HL-60/S4 treated with retinoic acid at 250 ng/mL for 4 days and 3 days (cell line): Measurements from ENCODE around the gene ITCH.
"Not testable (repeated sequence)": the region's sequence is repeated elsewhere in the genome, so short reads cannot be mapped to it uniquely, and the experiment has no call there.

Source experiments
- in situ Hi-C: fragments of 300-500 bp; cut with MboI; formaldehyde crosslinking; loops from 2 replicates; pipeline ENCODE4 v1.7.0; 2022; ENCODE audit warnings: low sequenced_read_pairs

ITCH gene

DNA sequence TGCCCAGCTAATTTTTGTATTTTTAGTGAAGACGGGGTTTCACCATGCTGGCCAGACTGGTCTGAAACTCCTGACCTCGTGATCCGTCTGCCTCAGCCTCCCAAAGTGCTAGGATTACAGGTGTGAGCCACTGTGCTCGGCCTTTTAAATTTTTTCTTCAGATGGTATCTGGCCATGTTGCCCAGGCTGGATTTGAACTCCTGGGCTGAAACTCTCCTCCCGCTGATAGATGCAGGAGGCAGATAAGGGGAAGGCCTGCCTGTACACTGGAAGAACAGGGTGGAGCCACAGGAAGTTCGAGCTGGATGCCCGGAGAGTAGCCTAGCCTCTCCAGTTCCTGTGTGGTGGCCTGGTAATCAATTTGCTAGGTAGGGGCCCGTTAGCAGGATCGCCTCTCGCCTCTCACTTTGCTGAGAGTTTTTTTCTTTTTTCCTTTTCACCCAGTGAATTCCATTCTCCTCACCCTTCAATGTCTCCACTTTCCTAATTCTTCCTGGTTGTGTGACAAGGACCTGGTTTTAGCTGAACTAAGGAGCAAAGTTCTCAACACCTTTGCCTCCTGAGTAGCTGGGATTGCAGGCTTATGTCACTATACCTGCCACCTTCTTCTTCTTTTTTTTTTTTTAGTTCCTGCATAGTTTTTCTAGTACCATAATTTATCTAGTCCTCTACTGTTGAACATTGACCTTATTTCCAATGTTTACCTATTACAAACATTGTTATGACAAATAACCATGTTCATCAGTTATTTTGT, 19.4 kb upstream of the ITCH start:
- in situ Hi-C loops, result no loop called here

DNA sequence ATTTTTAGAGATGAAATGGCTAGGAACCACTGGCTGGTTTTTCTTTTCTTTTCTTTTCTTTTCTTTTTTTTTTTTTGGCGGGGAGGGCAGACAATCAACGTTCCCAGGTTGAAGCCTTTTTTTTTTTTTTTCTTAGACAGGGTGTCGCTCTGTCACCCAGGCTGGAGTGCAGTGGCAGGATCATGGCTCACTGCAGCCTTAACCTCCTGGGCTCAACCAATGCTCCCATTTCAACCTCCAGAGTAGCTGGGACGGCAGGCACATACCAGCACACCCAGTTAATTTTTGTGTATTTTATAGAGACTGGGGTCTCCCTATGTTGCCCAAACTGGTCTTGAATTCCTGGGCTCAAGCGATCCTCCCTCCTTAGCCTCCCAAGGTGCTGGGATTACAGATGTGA, 18.8 kb upstream of the ITCH start:
- in situ Hi-C loops, result no loop called here

- in situ Hi-C loops, result no loop called here
These were observed 17.7 kb upstream of the ITCH start for GRCh38 chr20:34345402-34345736.

GRCh38 chr20:34345839-34346532, 17.1 kb upstream of the ITCH start:
- in situ Hi-C loops, result not testable (repeated sequence)

- in situ Hi-C loops, result not testable (repeated sequence)
These were observed 16.6 kb upstream of the ITCH start for GRCh38 chr20:34346533-34346865.

GRCh38 chr20:34347571-34347970, 15.5 kb upstream of the ITCH start:
- in situ Hi-C loops, result no loop called here

GRCh38 chr20:34350095-34350494, 13.0 kb upstream of the ITCH start:
- in situ Hi-C loops, result no loop called here

DNA sequence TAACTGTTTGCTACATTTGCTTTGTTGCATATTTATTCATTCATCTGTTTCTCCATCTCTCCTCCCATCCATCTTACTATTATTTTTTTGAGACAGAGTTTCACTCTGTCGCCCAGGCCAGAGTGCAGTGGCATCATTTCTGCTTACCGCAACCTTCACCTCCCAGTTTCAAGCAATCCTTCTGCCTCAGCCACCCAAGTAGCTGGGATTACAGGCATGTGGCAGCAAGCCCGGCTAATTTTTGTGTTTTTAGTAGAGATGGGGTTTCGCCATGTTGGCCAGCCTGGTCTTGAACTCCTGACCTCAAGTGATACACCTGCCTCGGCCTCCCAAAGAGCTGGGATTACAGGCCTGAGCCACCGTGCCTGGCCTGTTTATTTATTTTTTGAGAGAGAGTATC, 9.6 kb upstream of the ITCH start:
- in situ Hi-C loops, result not testable (repeated sequence)

- in situ Hi-C loops, result no loop called here
These were observed 7.6 kb upstream of the ITCH start for GRCh38 chr20:34355427-34355826.

DNA sequence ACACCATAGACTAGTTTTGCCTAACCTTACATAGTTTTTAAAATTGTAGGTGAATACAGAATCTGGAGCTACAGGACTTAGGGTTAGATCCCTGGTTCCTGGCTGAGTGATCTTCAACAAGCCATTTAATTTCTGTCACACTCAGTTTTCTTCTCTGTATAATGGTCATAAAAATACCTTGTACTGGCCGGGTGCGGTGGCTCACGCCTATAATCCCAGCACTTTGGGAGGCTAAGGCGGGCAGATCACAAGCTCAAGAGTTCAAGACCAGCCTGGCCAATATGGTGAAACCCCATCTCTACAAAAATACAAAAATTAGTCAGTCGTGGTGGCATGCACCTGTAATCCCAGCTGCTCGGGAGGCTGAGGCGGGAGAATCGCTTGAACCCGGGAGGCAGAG, 3.3 kb upstream of the ITCH start:
- in situ Hi-C loops, result not testable (repeated sequence)

DNA sequence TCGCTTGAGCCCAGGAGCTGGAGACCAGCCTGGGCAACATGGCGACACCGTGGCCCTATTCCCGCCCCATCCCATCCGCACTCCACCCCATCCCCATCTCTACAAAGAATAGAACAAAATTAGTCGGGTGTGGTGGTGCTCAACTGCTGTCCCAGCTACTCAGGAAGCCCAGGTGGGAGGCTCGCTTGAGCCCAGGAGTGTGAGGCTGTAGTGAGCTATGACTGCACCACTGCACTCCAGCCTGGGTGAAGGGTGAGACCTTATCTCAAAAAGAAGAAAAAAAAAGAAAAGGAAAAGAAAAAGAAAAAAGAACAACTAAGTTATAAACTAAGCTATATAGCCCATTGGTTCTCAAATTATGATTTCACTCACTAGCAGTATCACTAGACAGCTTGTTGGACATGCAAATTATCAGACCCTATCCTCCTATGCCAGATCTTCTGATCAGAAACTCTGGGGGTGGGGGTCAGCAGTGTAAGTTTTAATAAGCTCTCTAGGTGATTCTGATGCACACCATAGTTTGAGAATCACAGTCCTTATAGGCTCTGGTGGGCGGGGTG, 491 bp upstream of the ITCH start:
- in situ Hi-C loops, result no loop called here

- in situ Hi-C loops, result no loop called here
These were observed 571 bp downstream of the ITCH start for GRCh38 chr20:34363465-34364222.

GRCh38 chr20:34364223-34364506, 1.1 kb downstream of the ITCH start:
- in situ Hi-C loops, result no loop called here

- in situ Hi-C loops, result no loop called here
These were observed 2.7 kb downstream of the ITCH start for GRCh38 chr20:34365765-34366213.

DNA sequence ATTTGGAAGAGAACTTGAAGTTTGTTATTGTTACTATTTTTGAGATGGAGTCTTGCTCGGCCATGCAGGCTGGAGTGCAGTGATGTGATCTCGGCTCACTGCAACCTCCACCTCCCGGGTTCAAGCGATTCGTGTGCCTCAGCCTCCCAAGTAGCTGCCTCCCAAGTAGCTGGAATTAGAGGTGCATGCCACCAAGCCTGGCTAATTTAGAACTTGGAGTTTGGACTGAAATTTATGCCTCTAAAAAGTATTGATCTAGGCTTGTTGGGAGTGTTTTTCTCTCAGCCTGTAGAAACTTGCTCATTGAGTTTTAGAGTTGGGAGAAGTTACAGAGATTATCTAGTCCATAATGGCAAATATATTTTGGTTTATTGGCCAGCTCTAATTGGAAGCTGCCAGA, 4.1 kb downstream of the ITCH start:
- in situ Hi-C loops, result no loop called here

- in situ Hi-C loops, result not testable (repeated sequence)
These were observed 4.8 kb downstream of the ITCH start for GRCh38 chr20:34367911-34368310.

DNA sequence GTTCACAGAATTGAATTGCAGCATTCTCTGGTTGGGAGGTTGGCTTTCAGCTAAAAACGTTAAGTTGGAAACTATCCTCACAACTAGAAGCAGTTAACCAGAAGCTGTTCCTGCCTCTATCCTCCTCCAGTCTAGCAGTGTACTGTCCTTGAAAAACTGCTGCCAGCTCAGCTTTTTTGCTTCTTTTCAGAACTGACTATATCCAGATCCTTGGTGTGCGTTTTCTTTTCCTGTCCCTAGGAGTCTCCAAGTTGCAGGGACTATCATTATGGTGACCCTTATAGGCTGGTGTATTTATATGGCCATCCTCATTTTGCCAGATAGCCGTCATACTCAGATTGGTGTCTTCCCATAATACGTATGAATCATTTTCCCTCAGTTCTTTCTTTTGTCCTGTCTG, 5.5 kb downstream of the ITCH start:
- in situ Hi-C loops, result no loop called here

- in situ Hi-C loops, result no loop called here
These were observed 6.2 kb downstream of the ITCH start for GRCh38 chr20:34369265-34369664.

DNA sequence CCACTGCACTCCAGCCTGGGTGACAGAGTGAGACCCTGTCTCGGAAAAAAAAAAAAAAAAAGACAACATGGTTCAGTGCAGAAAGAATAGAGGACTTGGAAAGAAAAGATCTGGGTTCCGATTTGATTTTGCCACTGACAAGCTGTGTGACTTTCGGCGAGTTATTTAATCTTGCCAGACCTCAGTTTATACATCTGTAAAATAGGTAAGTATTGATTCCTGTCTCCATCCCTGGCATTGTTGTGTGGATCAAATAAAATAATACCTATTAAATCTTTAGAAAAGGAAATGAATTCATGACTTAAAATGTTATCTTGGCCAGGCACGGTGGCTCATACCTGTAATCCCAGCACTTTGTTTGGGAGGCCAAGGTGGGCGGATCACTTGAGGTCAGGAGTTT, 7.0 kb downstream of the ITCH start:
- in situ Hi-C loops, result no loop called here

- in situ Hi-C loops, result no loop called here
These were observed 10.4 kb downstream of the ITCH start for GRCh38 chr20:34373445-34373844.

DNA sequence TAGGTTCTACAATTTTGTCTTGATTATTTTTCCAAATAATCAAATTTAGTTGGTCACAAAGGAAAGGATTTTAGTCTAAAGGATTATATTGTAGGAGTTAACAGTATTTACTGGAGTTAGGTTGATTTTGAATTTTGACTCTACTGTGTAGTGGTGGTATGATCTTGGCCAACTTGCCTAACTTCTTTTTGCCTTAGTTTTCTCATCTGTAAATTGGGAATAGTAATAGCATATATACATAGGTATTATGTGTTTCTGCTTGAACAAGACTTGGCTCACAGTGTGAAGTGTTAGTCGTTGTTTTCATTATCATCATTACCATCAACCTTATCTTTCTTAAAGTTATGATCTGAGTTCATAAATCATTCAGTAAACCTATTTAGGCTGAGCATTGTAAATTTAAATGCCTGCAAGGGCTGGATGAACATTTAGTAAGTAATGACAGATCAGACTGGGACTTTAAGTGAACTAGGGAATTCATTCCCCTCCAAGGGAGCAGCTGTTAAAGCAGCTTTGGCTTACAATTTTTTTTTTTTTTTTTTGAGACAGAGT, 11.2 kb downstream of the ITCH start:
- in situ Hi-C loops, result no loop called here

DNA sequence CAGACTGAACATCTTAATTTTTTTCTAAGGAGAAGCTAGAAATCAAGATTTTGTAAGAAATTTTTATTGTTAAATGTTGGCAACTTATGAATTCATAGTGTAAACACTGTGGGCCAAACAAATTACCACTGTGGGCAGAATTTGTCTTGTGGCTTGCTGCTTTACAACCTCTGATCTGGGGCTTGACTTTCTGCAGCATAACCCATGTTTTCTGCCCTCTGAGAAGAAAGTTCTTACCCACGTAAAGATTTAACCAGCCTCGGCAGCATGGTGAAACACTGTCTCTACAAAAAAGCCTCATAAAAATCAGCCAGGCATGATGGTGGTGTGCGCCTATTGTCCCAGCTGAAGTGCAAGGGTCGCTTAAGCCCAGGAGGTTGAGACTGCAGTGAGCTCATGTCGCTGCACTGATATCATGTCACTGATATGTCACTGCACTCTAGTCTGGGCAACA, 12.9 kb downstream of the ITCH start:
- in situ Hi-C loops, result no loop called here
